GM12864 (cell line): ENCODE data around the gene ORMDL2.

Experiments
- DNase-seq: peaks from one replicate; pipeline ENCODE4 v3.0.0-alpha.2; 2011; ENCODE audit warnings: low read depth
- H3K4me3 ChIP-seq: 2 replicates; pipeline ENCODE4 v1.5.1; 2011; ENCODE audit warnings: mild to moderate bottlenecking, low read depth, low read length, control low read depth
- TF ChIP-seq, protein P1 (sequence below): IDR thresholded peaks from 2 replicates; pipeline ENCODE4 v1.5.1; 2011; ENCODE audit warnings: low read depth, mild to moderate bottlenecking, moderate library complexity, low read length, control low read depth, inconsistent platforms; ENCODE audit errors: missing control alignments

The ORMDL2 gene

DNA sequence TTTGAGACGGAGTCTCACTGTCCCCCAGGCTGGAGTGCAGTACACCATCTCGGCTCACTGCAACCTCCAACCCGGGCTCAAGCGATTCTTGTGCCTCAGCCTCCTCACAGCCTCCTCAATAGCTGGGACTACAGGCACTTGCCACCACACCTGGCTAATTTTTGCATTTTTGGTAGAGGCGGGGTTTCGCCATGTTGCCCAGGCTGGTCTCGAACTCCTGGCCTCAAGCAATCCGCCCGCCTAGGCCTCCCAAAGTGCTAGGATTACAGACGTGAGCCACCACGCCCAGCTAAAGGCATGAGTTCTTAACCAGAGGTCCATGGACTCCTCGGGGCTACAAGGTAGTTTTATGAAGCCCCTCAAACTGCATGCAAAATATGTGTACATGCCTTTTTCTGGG lies 2.4 kb upstream of the ORMDL2 start:
- TF ChIP-seq, protein P1, sequence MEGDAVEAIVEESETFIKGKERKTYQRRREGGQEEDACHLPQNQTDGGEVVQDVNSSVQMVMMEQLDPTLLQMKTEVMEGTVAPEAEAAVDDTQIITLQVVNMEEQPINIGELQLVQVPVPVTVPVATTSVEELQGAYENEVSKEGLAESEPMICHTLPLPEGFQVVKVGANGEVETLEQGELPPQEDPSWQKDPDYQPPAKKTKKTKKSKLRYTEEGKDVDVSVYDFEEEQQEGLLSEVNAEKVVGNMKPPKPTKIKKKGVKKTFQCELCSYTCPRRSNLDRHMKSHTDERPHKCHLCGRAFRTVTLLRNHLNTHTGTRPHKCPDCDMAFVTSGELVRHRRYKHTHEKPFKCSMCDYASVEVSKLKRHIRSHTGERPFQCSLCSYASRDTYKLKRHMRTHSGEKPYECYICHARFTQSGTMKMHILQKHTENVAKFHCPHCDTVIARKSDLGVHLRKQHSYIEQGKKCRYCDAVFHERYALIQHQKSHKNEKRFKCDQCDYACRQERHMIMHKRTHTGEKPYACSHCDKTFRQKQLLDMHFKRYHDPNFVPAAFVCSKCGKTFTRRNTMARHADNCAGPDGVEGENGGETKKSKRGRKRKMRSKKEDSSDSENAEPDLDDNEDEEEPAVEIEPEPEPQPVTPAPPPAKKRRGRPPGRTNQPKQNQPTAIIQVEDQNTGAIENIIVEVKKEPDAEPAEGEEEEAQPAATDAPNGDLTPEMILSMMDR, result no peak
- no peak for DNase-seq
- H3K4me3 ChIP-seq, result no peak overlapping the region

DNA sequence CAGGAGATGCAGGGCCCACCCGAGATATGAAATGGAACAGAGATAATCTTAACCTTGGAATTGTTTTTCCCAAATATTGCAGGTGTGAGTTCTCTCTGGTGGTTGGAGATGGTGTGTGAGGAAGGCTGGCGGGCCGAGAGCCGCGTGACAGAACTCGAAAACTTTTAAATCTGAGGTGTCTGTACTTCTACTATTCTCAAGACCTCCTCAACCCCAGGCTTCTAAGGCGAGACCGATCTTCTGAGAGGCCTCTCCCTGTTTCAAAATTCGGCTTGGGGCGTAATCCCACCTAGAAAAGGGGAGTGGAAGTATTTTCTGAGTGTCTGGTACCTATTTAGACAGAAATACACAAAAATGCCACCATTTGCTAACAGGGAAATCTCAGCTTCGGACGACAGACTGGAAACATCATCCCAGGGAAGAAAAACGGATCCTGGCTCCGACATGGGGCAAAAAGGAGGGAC lies 928 bp upstream of the ORMDL2 start:
- H3K4me3 ChIP-seq, result peak overlapping the region; percentile 73
- DNase-seq, result no peak
- TF ChIP-seq, protein P1, result no peak

DNA sequence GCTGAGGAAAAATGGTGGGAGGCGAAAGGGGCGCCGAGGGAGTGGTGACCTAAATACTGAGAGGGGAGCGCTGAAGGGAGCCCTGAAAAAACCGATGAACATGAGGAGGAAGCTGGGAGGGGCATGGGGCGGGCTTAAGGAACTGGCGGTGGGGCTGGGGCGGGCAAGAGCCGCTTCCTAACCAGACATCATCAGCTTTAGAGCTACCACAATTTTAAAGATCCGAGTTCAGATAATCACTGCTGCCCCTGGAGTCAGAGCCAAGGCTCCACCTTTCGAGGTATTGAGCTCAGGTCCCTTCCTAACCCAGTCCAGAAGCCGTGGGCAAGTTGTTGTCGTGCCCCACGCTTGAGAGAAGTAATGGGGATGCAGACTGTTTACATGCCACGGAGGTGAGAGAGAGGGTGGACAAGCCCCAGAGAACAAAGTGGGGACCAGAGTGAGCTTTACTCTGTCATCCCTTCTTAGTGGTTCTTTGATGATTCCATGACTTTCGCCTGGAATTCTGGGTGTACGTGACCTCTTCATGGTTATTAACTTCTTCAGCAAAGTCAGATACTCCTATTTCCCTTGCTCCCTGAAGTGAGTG lies 393 bp downstream of the ORMDL2 start:
- TF ChIP-seq, protein P1, result no peak
- peak overlapping the region; percentile 57 for H3K4me3 ChIP-seq
- no peak for DNase-seq

DNA sequence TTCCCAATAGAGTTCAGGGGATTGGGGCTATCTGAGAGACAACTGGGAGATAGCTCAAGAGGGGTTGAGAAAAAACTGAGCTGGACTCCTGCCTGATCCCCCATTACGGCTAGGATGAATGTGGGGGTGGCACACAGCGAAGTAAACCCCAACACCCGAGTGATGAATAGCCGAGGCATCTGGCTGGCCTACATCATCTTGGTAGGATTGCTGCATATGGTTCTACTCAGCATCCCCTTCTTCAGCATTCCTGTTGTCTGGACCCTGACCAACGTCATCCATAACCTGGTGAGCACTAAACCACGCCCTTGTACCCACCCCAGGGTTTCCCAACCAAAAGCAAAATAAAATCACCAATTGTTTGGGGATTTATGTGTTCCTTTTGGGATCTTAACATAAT lies 1.0 kb downstream of the ORMDL2 start:
- H3K4me3 ChIP-seq, result peak overlapping the region; percentile 57; the same call in 1 of the 2 replicates
- no peak for DNase-seq
- TF ChIP-seq, protein P1, result no peak

DNA sequence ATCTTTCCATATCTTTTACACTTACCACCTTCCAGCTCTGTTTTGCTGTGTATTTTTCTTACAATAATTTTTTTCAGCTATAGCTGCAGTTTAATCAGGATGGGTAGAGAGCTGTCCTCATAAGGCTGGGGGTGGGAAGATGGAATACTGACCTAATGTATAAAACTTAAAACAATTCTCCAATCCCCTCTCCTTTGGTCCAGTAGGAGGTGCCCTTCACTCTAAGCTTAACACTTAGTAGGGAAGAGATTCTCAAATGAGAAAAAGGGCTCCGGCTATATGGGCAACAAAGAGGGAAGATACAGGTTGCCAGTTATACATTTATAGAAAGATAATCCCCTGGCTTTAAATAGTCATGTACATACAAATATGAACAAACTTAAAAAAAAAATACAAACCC lies 2.8 kb downstream of the ORMDL2 start:
- TF ChIP-seq, protein P1, result no peak
- no peak overlapping the region for H3K4me3 ChIP-seq
- no peak for DNase-seq

DNA sequence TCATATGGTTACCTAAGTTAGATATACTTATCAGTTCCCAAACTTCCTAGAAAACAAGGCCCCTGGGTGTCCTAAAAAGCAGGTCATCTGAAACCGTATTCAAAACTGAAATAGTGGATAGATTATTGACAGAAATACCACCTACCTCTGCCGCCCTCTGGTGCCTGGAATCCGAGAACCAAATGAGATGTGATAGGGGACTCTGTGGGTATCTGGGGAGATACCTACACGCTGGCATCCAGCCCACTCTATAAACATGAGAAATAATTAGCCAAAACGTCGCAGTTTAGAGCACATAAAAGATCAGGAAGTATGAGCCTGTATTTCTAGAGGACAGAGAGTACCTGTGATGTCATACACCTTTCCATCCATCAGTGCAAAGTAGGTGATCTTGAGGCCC lies 4.4 kb downstream of the ORMDL2 start:
- no peak for DNase-seq
- TF ChIP-seq, protein P1, result peak; percentile 7
- H3K4me3 ChIP-seq, result no peak overlapping the region

DNA sequence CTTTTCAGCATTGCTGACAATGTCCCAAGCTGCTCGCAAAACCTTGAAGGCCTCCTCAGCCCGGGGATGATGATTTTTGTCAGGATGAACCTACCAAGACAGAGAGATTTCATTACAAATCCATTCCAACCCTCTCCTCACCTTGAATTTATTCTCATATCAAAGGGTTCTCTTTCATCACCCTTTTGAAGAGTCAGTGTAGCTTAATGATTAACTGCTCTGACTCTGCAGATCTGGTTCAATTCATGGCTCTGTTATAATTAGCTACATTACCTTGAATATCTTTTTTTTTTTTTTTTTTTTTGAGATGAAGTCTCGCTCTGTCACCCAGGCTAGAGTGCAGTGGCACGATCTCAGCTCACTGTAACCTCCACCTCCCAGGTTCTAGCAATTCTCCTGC lies 5.6 kb downstream of the ORMDL2 start:
- TF ChIP-seq, protein P1, result no peak
- no peak for DNase-seq

More for the DNA sequence above, 5.6 kb downstream of the ORMDL2 start:
- no peak overlapping the region for H3K4me3 ChIP-seq
